ENCODE data around the gene CYS1. TPM values are rescaled to one million over a fixed set of nuclear protein-coding genes. Genes with fewer than 3 reads are reported as not detected.
"Not testable (repeated sequence)": the region's sequence is repeated elsewhere in the genome, so short reads cannot be mapped to it uniquely, and the experiment has no call there.

Gene CYS1
- total and polyA plus RNA-seq, 2 of the 8 experiments (the other 6 are each of a cell fraction or from before 2014, with no cell fraction given), result 0.09 to 0.13 TPM

DNA sequence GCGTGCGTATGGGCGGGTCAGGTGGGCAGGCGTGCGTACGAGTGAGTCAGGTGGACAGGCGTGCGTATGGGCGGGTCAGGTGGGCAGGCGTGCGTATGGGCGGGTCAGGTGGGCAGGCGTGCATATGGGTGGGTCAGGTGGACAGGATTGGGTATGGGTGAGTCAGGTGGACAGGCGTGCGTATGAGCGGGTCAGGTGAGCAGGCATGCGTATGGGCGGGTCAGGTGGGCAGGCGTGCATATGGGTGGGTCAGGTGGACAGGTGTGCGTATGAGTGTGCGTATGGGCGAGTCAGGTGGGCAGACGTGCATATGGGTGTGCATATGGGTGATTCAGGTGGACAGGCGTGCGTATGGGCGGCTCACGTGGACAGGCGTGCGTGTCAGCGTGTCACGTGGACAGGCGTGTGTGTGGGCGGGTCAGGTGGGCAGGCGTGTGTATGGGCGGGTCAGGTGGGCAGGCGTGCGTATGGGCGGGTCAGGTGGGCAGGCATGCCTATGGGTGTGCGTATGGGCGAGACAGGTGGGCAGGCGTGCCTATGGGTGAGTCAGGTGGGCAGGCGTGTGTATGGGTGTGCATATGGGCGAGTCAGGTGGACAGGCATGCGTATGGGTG, 64.7 kb downstream of the CYS1 start:
- H2AK5ac ChIP-seq (ENCODE audit: low read depth, low read length); H2BK20ac ChIP-seq (ENCODE audit: low read length); H3K4me2 ChIP-seq (ENCODE audit: insufficient read depth in 1 of 2, low read depth in 2 of 2, low read length in 2 of 2); H4K91ac ChIP-seq (replicated peaks; ENCODE audit: insufficient read length, low read length); H3K27me3 ChIP-seq (replicated peaks in 1 of 4; ENCODE audit: control insufficient read depth in 3 of 4, extremely low read depth in 1 of 4, insufficient read depth in 3 of 4, low read length in 3 of 4); H3K56ac ChIP-seq (replicated peaks; ENCODE audit: insufficient read length, low read depth, low read length); H3K18ac ChIP-seq (ENCODE audit: extremely low read depth, low read length); H3K36me3 ChIP-seq (ENCODE audit: control insufficient read depth in 2 of 4, insufficient read depth in 4 of 4, low read length in 3 of 4); H2AFZ ChIP-seq (ENCODE audit: low read length); H3K23me2 ChIP-seq (ENCODE audit: low read depth, low read length); CTCF ChIA-PET (ENCODE audit: partially characterized antibody); H3K14ac ChIP-seq (ENCODE audit: insufficient read length); H3K9me3 ChIP-seq (ENCODE audit: insufficient read depth in 2 of 2, low read depth in 1 of 2, low read length in 1 of 2); H2BK120ac ChIP-seq (replicated peaks; ENCODE audit: low read depth, low read length); H2BK5ac ChIP-seq (ENCODE audit: low read depth, low read length); H3K4me3 ChIP-seq (ENCODE audit: extremely low read depth in 1 of 4, insufficient read depth in 2 of 4, low read depth in 3 of 4, low read length in 4 of 4); H3K4ac ChIP-seq (replicated peaks; ENCODE audit: insufficient read length, low read depth, low read length); H4K5ac ChIP-seq (ENCODE audit: insufficient read length, low read depth, low read length); H4K8ac ChIP-seq (ENCODE audit: extremely low read depth, insufficient read depth, low read length); H3K79me2 ChIP-seq (ENCODE audit: control insufficient read depth in 1 of 2, insufficient read depth in 2 of 2, low read length in 2 of 2); H2BK15ac ChIP-seq (ENCODE audit: low read length); FAIRE-seq; DNase-seq (ENCODE audit: low read depth in 1 of 2, low spot score in 2 of 2); H3K79me1 ChIP-seq (ENCODE audit: low read depth, low read length); H3K23ac ChIP-seq (ENCODE audit: insufficient read length); H3K9ac ChIP-seq (replicated peaks in 1 of 4; ENCODE audit: extremely low read depth in 1 of 4, low read depth in 3 of 4, low read length in 3 of 4); H4K20me1 ChIP-seq (replicated peaks in 1 of 2; ENCODE audit: control insufficient read depth in 1 of 2, insufficient read depth in 2 of 2, low read length in 2 of 2); H3K4me1 ChIP-seq (replicated peaks in 1 of 4; ENCODE audit: control insufficient read depth in 3 of 4, insufficient read depth in 4 of 4, low read length in 3 of 4); H2BK12ac ChIP-seq (ENCODE audit: low read depth, low read length); H3K27ac ChIP-seq (ENCODE audit: low read depth, low read length); POLR2A ChIA-PET (ENCODE audit: partially characterized antibody): not testable (repeated sequence)
- 94% methylated on average over 26 of the region's 44 CpGs; no CpG with 5 or more reads in 1 of the 2 experiments for WGBS, 2 experiments (ENCODE audit: extremely low coverage in 1 of 2, insufficient coverage in 1 of 2, insufficient read length in 1 of 2, insufficient replicate concordance in 2 of 2, low coverage in 1 of 2, low lambda C conversion rate in 2 of 2, missing lambda C conversion rate in 1 of 2)

Measured in H1 (cell line).